Stimulated activated naive CD4-positive, alpha-beta T cell treated with Interleukin-2 at 50 U/mL for 16 hours (primary cell): ENCODE data around the gene IDH3G.

Experiments
- DNase-seq: peaks from one replicate; lab custom pipeline; 2025; lab: John Stamatoyannopoulos, UW

Gene IDH3G

GRCh38 chrX:153816831-153817690 lies 22.9 kb upstream of the IDH3G start:
- peak; percentile 36 for DNase-seq

- DNase-seq = no peak
These were observed 20.6 kb upstream of the IDH3G start for GRCh38 chrX:153814591-153815315.

GRCh38 chrX:153813161-153813560 lies 19.0 kb upstream of the IDH3G start:
- DNase-seq = no peak

GRCh38 chrX:153812220-153812619 lies 18.0 kb upstream of the IDH3G start:
- DNase-seq = no peak

- no peak for DNase-seq
These were observed 13.8 kb upstream of the IDH3G start for GRCh38 chrX:153807976-153808375.

- no peak for DNase-seq
These were observed 12.9 kb upstream of the IDH3G start for GRCh38 chrX:153806999-153807575.

- no peak for DNase-seq
These were observed 11.3 kb upstream of the IDH3G start for GRCh38 chrX:153805436-153805835.

- DNase-seq = no peak
These were observed 10.4 kb upstream of the IDH3G start for GRCh38 chrX:153804621-153805020.

GRCh38 chrX:153804100-153804595 lies 10.0 kb upstream of the IDH3G start:
- no peak for DNase-seq

GRCh38 chrX:153803211-153804099 lies 9.3 kb upstream of the IDH3G start:
- no peak for DNase-seq

- DNase-seq = no peak
These were observed 8.4 kb upstream of the IDH3G start for GRCh38 chrX:153802513-153803045.

- no peak for DNase-seq
These were observed 7.5 kb upstream of the IDH3G start for GRCh38 chrX:153801669-153802068.

GRCh38 chrX:153800746-153801145 lies 6.6 kb upstream of the IDH3G start:
- DNase-seq = no peak

- DNase-seq = no peak
These were observed 6.1 kb upstream of the IDH3G start for GRCh38 chrX:153800177-153800722.

GRCh38 chrX:153799326-153799725 lies 5.2 kb upstream of the IDH3G start:
- no peak for DNase-seq

- DNase-seq = no peak
These were observed 3.3 kb upstream of the IDH3G start for GRCh38 chrX:153797415-153798015.

GRCh38 chrX:153794897-153795816 lies 982 bp upstream of the IDH3G start:
- peak; percentile 7 for DNase-seq

GRCh38 chrX:153793291-153793690 lies 884 bp downstream of the IDH3G start:
- DNase-seq = no peak

- DNase-seq = no peak
These were observed 1.8 kb downstream of the IDH3G start for GRCh38 chrX:153792368-153792767.
